ENCODE results near the gene ADAMTS14.

DNA sequence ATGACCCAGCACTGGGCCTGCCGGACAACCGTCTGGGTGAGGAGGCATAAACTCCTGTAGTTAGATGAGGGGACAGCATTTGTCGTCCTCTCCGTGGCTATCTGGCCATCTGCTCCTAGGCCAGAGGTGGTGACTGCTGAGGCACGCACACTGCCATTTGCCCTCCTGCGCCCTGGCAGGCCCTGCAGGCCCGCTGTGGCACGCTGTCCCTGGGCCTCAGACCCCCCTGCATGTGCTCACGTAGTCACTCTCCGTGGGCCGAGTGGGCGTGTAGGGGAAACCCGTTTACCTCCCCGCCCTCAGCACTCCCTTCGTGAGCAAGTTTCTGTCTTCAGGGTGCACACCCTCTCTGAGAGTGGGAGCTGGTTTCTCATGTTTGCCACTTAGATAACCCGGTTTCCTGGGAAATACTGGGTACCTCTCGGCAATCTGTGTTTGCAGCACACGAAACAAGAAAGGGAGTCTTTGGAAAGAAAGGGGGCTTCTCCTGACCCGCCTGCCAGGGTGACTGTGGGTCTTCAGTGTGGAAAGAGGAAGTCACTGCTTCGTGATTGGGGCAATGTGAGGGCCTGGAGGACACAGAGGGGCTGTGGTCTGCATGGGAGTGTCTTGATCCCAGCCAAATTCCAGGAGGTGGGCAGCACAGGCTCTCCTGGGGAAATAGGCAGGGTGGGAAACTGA, 10.8 kb downstream of the ADAMTS14 start:
- TF ChIP-seq, protein P1, sequence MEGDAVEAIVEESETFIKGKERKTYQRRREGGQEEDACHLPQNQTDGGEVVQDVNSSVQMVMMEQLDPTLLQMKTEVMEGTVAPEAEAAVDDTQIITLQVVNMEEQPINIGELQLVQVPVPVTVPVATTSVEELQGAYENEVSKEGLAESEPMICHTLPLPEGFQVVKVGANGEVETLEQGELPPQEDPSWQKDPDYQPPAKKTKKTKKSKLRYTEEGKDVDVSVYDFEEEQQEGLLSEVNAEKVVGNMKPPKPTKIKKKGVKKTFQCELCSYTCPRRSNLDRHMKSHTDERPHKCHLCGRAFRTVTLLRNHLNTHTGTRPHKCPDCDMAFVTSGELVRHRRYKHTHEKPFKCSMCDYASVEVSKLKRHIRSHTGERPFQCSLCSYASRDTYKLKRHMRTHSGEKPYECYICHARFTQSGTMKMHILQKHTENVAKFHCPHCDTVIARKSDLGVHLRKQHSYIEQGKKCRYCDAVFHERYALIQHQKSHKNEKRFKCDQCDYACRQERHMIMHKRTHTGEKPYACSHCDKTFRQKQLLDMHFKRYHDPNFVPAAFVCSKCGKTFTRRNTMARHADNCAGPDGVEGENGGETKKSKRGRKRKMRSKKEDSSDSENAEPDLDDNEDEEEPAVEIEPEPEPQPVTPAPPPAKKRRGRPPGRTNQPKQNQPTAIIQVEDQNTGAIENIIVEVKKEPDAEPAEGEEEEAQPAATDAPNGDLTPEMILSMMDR (IDR thresholded peaks at IDR 0.05; ENCODE audit: low read depth, low read length, poor library complexity, severe bottlenecking), result no peak
- TF ChIP-seq EZH2phosphoT487 (IDR thresholded peaks at IDR 0.05; ENCODE audit: borderline replicate concordance, low read length), result no peak

Data from DOHH2 (cell line).